Germinal center (tissue), 1 donor: ENCODE results near the gene RGS7.
"Not testable (repeated sequence)": the region's sequence is repeated elsewhere in the genome, so short reads cannot be mapped to it uniquely, and the experiment has no call there.

ENCODE experiments used
- DNase-seq: peaks from one replicate; pipeline ENCODE4 v3.0.0; 2012; ENCODE audit warnings: mixed read lengths, low spot score

Gene RGS7

DNA sequence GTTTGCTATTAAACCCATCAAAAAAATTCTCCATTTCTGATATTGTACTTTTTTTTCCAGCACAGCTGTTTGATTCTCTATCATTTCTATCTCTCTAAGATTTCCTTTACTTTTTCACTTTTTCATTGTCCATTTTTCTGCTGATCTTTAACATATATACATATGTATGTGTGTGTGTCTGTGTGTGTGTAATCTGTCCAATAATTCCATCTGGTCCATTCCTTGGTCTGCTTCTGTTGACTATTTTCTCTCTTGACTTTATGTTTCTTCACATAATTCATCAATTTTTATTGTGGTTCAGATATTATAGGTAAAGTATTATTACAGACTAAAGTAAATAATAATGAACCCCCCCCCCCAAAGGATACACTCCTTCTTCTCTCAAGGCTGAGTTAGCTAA lies 84.2 kb downstream of the RGS7 start:
- no peak for DNase-seq

DNA sequence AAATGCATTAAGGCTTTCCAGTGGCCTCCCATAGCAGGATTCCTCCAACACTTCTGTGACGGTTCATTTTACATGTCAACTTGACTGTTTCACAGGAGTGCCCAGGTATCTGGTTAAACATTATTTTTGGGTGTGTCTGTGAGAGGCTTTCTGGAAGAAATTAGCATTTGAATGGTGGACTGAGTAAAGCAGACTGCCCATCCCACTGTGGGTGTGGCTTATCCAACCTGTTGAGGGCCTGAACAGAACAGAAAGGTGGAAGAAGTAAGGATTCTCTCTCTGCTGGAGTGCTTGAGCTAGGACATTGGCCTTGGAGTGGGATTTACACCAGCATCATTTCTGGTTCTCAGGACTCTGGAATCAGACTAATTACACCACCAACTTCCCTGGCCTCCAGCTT lies 85.6 kb downstream of the RGS7 start:
- DNase-seq: no peak

DNA sequence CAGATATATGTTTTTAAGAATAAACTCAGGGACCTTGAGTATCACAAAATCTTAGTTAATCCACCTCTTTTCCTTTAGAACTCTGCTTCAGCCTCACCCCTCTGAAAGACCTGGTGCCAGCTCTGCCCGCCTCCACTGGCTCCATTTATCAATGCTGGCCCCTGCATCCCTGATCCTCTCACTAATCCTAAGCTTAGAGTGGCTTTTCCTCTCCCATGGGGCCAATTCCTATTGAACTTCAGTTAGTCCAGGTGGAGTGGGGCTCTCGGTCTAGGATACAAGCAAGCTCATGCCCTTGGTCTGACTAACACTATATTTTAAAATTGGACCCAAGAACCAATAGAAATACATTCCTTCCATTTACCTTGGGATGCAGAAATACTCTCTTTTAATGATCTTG lies 87.0 kb downstream of the RGS7 start:
- no peak for DNase-seq

DNA sequence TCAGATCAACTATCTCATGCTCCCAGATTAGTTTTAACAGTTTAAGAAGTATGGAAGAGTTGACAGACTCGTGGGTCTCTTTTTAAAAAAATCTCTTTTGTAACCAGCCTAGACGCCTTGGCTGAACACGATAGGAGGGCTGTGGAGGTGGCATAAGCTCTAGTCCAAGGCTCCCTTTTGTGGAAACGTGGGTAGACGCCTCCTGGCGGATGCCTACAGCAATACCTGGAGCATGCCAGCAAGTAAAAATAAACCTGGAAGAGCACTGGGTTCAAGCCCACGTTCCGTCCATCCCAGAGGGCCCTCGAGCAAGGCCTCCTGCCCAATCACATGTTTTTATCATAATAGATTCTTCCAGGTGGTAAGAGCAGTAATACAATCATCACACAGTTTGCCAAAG lies 87.9 kb downstream of the RGS7 start:
- no peak for DNase-seq

DNA sequence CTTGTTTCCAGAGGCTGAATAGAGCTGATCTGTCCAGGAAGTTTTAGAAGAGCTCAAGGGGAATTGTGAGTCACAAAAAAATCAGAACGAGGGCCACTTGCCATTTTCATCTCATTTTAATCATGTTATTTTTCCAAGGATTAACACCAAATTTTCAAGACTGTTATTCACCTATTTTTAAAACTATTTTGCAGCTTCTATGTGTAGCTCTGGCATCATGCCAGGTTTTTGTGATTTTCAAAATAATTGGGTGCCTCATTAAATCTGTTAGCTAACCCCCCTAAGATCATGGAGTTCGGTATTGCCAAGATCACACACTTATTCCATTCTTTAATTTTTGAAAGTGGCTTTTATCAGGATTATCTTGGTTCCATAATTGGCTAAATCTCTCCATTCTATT lies 90.9 kb downstream of the RGS7 start:
- DNase-seq: no peak

DNA sequence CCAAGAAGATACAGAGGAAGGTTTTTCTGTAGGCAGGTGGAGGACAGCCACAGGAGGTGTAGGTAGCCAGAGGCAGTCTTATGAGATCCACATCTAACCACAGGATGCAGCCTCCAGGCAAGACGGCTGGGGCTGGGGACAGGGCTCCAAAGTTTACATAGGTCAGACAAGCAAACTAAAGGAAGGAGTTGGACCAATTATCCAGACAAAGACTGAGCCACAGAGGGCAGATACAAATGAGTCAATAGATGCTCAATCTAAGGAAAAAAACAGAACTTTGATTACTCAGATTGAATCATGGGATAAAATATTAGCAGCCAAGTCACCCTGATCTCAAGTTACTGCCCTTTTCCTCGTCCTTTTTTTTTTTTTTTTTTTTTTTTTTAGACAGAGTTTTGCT lies 91.6 kb downstream of the RGS7 start:
- no peak for DNase-seq

DNA sequence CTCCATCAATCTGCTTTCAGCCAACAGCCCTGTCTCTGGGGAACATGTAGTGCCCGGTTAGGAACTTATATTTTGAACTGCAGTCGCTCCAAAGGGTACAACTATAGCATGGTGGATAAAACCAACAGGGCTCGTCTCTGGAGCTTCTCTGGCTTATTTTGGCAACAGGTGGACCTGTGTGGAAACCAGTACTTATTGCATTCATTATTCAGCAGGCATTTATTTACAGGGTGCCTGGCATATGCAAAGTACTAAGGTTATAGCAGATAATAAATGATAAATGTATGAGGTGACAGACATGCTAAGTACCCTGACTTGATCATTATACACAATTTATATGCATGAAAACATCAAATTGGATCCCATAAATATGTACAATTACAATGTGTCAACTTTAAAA lies 93.7 kb downstream of the RGS7 start:
- no peak for DNase-seq

DNA sequence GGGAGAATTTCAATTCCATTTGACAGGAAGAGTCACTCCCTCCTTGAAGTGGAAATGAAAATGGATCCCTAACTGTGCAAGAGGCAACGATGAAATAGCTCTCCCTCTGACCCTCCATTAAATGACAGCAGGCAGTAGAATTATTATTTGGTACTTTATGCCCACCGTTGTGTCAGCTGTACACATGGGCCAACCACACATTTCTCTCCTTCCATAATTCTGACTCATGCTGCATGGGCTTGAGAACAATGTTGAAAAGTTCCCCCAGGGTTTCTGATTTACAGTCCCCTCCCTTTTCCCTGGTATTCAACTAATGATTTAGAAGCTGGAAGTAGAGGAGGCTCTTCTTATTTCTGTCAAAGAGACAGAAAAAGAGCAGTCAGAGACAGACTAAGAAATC lies 103.5 kb downstream of the RGS7 start:
- no peak for DNase-seq

DNA sequence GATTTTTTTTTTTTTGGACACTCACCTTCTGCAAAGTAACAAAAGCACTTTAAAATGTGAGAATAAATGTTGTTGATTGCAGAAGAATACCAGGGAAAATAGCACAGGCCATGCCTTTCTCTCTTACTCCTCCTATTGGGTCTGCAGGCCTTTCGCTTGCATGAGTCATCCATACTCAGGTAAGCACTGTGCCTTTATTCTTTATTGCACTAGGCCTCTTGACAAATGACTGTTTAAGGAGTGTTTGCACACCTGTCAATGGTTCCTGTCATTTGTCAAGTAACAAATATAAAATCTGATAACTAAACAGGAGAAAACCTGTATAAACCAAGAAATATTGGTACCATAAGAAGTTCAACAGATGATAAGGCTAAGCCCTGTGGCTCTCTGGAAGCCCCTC lies 106.5 kb downstream of the RGS7 start:
- DNase-seq: no peak

DNA sequence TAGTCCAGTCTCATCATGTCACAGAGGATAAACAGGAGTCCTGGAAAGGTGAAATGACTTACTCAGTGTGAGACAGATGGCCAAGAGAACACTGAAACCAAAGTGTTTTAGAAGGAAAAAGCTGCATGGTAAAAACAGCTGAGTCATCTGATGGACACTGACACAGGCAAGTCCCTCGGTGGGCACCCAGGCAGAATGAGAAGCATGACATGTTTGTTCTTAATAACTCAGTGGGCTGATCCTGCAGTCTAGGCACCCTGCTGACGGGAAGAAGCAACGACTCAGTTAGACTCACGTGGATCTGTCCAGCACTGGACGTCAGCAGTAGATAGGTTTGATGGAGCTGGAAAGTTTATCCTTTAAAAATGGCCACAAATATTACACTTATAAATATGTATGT lies 116.9 kb downstream of the RGS7 start:
- DNase-seq: no peak

DNA sequence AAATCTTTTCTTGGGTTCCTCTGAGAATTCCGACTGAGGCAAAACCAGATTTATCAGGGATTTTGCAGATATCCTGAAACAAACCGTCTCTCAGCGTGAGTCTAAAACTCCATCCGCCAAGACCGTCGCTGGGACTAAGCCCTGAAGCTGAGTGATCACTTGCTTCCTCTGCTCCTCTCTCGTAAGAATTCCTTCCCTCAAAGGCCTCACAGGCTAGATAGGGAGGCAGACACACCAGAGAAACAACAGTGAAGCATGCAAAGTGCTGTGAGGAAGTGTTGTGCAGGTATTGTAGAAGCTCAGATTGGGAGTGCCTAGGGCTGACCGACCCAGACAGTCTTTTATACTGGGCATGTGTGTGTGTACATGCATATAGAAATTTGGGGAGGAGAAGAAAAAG lies 119.1 kb downstream of the RGS7 start:
- no peak for DNase-seq

DNA sequence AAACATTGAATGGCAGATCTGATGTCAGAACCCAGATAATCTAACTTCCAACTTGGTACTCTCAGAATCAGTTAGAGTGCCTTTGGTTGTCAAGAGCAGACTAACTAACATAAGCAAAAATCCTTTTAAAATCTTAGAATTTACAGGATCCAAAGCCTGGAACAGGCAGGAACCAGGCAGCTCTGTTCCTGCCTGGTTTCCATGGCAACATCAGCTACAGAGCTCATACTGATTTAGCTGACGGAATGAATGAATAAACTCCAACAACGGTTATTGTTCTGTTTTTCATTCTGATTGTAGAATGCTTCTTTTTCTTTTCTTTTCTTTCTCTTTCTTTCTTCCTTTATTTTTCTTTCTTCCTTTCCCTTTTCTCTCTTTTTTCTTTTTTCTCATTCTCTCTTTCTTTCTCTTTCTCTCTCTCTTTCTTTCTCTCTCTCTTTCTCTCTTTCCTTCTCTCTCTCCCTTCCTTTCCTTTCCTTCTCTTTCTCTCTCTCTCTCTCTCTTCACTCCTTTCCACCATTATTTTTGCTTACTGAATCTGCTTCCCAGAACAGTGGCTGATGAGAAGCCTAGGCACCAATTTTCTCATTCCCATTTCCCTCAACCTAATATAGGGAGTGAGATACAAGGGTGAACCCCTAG lies 121.6 kb downstream of the RGS7 start:
- no peak for DNase-seq

DNA sequence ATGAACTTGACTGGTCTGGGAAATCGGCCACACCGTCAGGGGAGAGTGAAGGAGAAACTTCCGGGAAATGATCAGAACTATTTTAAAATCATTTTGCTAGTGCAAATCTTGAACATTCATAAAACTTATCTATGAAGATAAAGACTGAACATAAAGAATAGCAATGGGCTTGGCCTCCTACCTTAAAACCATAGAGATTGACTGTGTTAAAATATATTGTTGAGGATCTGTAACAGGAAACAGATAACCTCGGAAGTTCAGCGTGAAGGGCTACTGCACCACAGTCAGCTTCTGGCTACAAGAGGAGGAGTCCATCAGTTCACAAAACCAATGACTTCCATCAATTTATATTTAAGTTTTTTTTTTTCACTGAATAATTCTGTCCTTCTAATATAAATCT lies 127.3 kb downstream of the RGS7 start:
- DNase-seq: no peak

DNA sequence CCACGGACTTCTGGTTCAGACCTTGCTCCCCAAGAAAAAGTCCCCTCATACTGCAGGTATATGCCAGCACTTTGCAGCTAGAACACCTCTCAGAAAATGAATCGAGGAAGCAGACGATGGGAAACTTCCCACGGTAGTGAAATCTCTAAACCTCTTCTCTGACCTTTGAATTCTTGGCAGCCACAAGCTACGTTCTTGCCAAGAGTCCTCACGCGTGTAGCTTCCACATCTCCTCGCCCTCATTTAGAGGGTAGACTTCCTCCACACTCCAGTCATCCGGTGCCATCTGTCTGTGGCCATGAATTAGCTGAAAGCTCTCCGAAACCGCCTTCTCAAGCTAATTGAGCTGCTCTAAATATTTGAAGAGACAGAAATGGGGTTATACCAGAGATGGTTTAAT lies 127.8 kb downstream of the RGS7 start:
- DNase-seq: no peak

DNA sequence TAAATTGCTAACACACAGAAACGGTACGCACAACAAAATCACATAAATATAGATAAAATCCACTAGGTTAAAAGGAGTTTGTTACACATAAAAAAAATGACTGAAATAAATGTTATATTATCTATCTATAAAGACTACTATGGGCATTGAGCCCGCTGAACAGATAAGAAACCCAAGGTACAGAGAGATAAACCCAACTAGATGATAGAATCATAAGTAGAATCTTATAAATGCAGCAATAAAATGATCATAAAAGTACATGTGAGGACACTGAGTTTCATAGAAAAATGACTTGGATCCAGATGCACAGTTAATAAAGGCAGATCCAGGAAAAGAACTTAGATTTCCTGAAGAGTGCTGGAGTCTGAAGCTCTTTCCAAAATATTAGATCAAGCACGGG lies 128.7 kb downstream of the RGS7 start:
- no peak for DNase-seq

DNA sequence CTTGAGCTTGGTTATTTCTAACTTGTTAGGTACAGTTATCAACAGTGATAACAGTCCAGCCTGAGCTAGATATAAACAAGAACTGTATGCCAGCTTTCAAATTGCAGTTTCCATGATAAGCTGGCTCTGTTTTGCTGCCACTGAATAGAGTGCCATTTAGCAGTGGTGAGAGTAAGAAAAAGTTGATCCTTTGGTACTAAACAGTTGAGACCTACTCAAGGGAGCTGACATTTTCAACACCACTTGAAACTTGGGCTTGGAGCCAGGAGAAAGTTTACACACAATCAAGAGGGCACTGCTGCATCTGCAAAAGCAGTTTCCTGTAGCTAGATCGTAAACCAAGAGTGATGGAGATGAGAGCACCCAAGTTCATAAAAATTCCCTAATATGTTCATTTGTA lies 131.3 kb downstream of the RGS7 start:
- no peak for DNase-seq

DNA sequence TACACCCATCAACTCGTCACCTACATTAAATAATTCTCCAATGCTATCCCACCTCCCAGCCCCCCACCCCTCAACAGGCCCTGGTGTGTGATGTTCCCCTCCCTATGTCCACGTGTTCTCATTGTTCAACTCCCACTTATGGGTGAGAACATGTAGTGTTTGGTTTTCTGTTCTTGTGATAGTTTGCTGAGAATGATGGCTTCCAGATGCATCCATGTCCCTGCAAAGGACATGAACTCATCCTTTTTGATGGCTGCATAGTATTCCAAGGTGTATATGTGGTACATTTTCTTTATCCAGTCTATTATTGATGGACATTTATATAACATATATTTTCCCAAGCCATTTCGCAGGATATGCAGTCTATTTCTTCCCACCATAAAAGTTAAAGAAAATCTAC lies 132.8 kb downstream of the RGS7 start:
- DNase-seq: not testable (repeated sequence)

DNA sequence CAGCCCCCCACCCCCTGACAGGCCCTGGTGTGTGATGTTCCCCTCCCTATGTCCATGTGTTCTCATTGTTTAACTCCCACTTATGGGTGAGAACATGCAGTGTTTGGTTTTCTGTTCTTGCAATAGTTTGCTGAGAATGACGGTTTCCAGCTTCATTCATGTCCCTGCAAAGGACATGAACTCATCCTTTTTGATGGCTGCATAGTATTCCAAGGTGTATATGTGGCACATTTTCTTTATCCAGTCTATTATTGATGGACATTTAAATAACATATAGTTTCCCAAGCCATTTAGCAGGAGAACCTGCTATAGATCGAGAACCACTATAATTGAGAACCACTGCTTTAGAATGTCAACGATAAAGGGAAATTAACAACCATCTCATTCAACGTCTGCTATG lies 134.2 kb downstream of the RGS7 start:
- not testable (repeated sequence) for DNase-seq

DNA sequence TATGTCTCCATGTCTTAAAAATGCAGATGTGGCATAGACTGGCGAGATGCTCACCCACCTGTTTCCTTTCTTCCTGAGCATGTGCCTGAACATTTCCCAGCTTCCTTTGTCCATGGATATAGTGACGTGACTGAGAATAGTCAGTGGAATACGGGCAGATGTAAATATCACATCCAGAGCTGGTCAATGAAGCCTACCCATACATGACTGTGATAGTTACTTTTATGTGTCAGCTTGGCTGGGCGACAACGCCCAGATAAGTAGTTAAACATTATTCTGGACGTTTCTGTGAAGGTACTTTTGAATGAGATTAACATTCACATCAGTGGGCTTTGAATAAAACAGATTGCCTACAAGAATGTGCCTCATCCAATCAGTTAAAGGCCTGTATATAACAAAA lies 135.7 kb downstream of the RGS7 start:
- no peak for DNase-seq

DNA sequence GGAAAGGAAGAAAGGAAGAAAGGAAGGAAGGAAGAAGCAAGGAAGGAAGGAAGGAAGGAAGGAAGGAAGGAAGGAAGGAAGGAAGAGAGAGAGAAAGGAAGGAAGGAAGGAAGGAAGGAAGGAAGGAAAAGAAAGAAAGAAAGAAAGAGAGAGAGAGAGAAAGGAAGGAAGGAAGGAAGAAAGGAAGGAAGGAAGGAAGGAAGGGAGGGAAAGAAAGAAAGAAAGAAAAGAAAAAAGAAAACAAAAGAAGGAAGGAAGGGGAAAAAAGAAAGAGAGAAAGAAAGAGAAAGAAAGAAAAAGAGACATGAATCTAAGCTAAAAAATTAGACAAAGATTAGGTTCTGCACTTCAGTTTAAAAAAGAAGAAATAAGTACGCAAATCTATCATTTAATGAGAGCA lies 136.1 kb downstream of the RGS7 start:
- not testable (repeated sequence) for DNase-seq

DNA sequence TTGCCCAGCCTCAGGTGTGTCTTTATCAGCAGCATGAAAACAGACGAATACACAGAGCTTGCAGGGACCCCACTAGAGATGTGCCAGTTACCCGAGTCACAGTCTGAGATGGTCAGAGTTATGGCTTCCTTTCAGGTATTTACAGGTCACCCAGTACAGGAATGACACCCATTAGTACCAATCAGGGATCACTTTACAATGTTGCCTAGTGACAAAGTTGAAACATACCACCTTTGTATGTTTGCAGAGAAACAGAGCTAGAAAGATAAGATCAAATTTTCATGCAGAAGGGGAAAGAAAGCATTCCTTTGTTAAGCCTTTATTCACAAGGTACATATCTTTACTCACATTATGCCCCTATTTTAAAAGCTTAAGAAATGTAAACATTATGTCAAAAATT lies 137.6 kb downstream of the RGS7 start:
- no peak for DNase-seq

DNA sequence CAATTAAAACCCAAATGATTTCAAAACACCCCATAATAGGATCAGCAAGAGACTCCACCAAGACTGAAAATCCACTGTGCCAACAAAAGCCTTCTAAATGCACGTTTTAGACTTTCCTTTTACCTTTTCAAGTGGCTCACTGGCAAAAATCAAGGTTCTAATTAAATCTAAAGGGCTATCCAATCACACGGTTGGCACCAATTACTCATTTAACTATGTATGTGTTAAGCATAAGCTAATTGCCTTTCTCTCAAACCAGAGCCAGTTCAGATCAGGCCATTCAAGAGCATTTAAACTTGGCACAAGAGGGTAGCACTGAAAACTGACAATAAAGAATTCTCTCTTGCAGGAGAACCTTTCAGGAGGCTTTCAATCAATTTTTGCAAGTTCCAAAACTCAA lies 139.5 kb downstream of the RGS7 start:
- no peak for DNase-seq

DNA sequence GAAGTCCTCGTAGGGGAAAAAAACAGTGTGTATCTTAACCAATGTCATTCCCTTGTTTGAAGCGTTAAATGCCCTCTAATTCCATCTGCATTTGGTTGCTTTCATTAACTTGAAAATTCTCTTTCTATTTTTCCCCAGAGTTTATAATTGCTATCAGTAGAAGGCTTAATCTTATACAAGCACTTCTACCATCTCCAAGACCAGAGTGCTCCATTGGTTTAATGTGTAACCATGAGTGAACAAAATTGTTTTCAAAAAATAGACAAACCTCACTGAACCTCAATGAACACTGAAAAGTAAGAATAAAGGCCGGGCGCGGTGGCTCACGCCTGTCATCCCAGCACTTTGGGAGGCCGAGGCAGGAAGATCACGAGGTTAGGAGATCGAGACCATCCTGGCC lies 141.3 kb downstream of the RGS7 start:
- DNase-seq: no peak

DNA sequence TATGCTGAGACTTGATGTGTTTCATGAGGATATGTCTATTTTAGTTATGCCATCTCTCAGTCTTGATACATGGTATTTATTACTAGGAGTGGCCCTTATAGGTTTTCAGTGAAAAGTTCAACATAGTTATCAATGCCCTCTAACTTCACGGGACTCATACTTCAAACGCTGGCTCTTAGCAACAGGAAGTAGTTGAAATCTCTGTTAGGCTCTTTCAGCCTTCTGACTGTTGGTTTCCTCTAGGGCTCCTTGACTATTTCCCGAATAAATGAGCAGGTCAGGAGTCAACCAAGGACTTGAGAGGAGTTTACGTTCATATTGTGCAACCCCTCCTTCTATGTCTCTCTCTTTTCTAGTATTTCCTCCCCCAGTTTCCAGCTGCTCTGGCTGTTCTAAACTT lies 141.8 kb downstream of the RGS7 start:
- no peak for DNase-seq

DNA sequence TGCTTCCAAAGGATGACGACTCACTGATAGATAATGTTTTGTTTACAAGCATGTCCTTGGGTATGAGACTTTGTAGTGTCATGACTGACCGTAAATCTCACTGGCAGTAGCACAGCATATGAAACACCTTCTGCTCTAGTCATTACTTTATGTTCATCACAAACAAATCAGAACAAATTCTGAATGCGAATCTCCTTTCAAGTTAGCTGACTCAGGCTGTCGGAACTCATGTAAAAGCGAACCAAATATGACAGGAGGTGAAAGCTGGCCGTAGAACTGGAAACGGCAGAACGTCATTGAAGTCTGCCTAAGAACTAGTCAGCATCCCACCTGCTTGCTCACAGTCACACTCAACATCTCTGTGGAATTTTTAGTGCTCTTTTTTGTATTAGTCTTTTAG lies 143.9 kb downstream of the RGS7 start:
- no peak for DNase-seq
